Measurements from ENCODE around the gene SLC37A4.

Gene SLC37A4

GRCh38 chr11:119012629-119013170, 18.0 kb downstream of the SLC37A4 start:
- H3K23ac ChIP-seq (ENCODE audit: low read length): peak overlapping the region; percentile 15
- no peak overlapping the region for H3K18ac ChIP-seq (ENCODE audit: low read length)
- H3K79me2 ChIP-seq (ENCODE audit: control insufficient read depth, insufficient read depth, low read length, poor library complexity): peaks cover 5% of the 10 kb centered on the region
- H3K14ac ChIP-seq (ENCODE audit: low read length): no peak overlapping the region
- H3K79me1 ChIP-seq (ENCODE audit: low read length): no peaks in the 10 kb centered on the region
- peaks cover 2% of the 10 kb centered on the region for H3K9me3 ChIP-seq (ENCODE audit: insufficient read depth, low read depth, low read length)
- H3K4me1 ChIP-seq (ENCODE audit: control insufficient read depth in 1 of 2, insufficient read depth in 2 of 2, low read length in 2 of 2): no peaks in the 10 kb centered on the region
- no peak overlapping the region for H4K12ac ChIP-seq (ENCODE audit: low read depth, low read length)
- no peak overlapping the region for H3K4me2 ChIP-seq (ENCODE audit: low read length)
- WGBS (ENCODE audit: extremely low coverage, insufficient coverage, insufficient read length): no CpG with 5 or more reads among the region's 3 CpGs
- H2AK5ac ChIP-seq (ENCODE audit: low read length): no peak overlapping the region
- no peak overlapping the region for H3K9ac ChIP-seq (ENCODE audit: low read length)
- DNase-seq: no peak
- H4K8ac ChIP-seq (ENCODE audit: low read depth, low read length): no peak overlapping the region
- H2BK12ac ChIP-seq (ENCODE audit: low read length): no peak overlapping the region
- no peak overlapping the region for H2BK120ac ChIP-seq (ENCODE audit: insufficient read depth, low read length, poor library complexity)
- no peak overlapping the region for H2AFZ ChIP-seq (ENCODE audit: insufficient read depth, low read length, poor library complexity)
- no peak overlapping the region for H2BK5ac ChIP-seq (ENCODE audit: low read depth, low read length, poor library complexity)
- H3K36me3 ChIP-seq (ENCODE audit: control insufficient read depth in 1 of 2, insufficient read depth in 2 of 2, low read length in 2 of 2): peaks cover 38 to 60% of the 10 kb centered on the region in 2 experiments
- H4K91ac ChIP-seq (ENCODE audit: low read depth, low read length): no peak overlapping the region
- H3K4me3 ChIP-seq (ENCODE audit: low read depth, low read length): no peak overlapping the region
- no peaks in the 10 kb centered on the region for H3K27me3 ChIP-seq (ENCODE audit: insufficient read depth, low read length)
- no peak overlapping the region for H3K4ac ChIP-seq (ENCODE audit: low read depth, low read length)
- no peak overlapping the region for H3K27ac ChIP-seq (ENCODE audit: low read depth, low read length)

DNA sequence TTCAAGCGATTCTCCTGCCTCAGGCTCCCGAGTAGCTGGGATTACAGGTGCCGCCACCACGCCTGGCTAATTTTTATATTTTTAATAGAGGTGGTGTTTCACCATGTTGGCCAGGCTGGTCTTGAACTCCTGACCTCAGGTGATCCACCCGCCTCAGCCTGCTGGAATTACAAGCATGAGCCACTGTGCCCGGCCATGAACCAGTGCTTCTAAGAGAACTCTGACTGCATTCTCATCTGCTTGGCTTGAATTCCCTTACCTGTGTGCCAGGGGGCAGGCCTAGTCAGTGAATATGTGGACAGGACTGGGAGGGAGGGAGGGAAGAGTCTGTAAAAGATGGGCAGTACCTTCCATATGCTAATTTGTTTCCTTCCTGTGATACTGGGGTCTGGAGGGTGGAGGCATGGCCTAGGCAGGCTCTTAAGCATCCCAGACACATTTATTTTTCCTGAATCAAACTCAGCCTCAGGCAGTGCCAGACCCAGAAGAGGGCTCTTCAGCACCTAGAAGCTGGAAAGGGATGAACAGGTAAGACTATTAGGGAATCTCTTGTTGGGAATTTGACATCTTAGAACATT, 19.1 kb downstream of the SLC37A4 start:
- H2AFZ ChIP-seq (ENCODE audit: insufficient read depth, low read length, poor library complexity): no peak overlapping the region
- H3K27ac ChIP-seq (ENCODE audit: low read depth, low read length): no peak overlapping the region
- no peak overlapping the region for H3K14ac ChIP-seq (ENCODE audit: low read length)
- no peak for DNase-seq
- no peak overlapping the region for H4K12ac ChIP-seq (ENCODE audit: low read depth, low read length)
- no peak overlapping the region for H4K91ac ChIP-seq (ENCODE audit: low read depth, low read length)
- H3K9ac ChIP-seq (ENCODE audit: low read length): no peak overlapping the region
- H3K79me1 ChIP-seq (ENCODE audit: low read length): no peaks in the 10 kb centered on the region
- no peak overlapping the region for H2AK5ac ChIP-seq (ENCODE audit: low read length)
- H2BK12ac ChIP-seq (ENCODE audit: low read length): no peak overlapping the region
- WGBS (ENCODE audit: extremely low coverage, insufficient coverage, insufficient read length): no CpG with 5 or more reads among the region's 6 CpGs
- H3K4me1 ChIP-seq (ENCODE audit: control insufficient read depth in 1 of 2, insufficient read depth in 2 of 2, low read length in 2 of 2): no peaks in the 10 kb centered on the region
- no peak overlapping the region for H3K4ac ChIP-seq (ENCODE audit: low read depth, low read length)
- no peak overlapping the region for H3K4me3 ChIP-seq (ENCODE audit: low read depth, low read length)
- H3K36me3 ChIP-seq (ENCODE audit: control insufficient read depth in 1 of 2, insufficient read depth in 2 of 2, low read length in 2 of 2): peaks cover 44 to 68% of the 10 kb centered on the region in 2 experiments
- no peaks in the 10 kb centered on the region for H3K27me3 ChIP-seq (ENCODE audit: insufficient read depth, low read length)
- H2BK120ac ChIP-seq (ENCODE audit: insufficient read depth, low read length, poor library complexity): no peak overlapping the region
- H2BK5ac ChIP-seq (ENCODE audit: low read depth, low read length, poor library complexity): no peak overlapping the region
- peaks cover 1% of the 10 kb centered on the region for H3K9me3 ChIP-seq (ENCODE audit: insufficient read depth, low read depth, low read length)
- no peak overlapping the region for H3K23ac ChIP-seq (ENCODE audit: low read length)
- H3K79me2 ChIP-seq (ENCODE audit: control insufficient read depth, insufficient read depth, low read length, poor library complexity): no peaks in the 10 kb centered on the region
- no peak overlapping the region for H4K8ac ChIP-seq (ENCODE audit: low read depth, low read length)
- no peak overlapping the region for H3K4me2 ChIP-seq (ENCODE audit: low read length)
- no peak overlapping the region for H3K18ac ChIP-seq (ENCODE audit: low read length)

DNA sequence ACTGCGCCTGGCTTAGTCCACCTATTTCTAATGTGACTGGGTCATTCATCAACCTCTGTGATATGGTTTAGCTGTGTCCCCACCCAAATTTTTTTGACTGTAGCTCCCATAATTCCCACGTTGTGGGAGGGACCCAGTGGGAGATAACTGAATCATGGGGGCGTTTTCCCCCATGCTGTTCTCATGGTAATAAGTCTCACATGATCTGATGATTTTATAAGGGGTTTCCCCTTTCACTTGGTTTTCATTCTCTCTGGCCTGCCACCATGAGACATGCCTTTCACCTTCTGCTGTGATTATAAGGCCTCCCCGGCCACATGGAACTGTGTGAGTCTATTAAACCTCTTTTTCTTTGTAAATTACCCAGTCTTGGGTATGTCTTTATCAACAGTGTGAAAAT, 24.0 kb downstream of the SLC37A4 start:
- Histone ChIP-seq H2AFZ (ENCODE audit: insufficient read depth, low read length, poor library complexity) (no peak overlapping the region), H3K79me2 (ENCODE audit: control insufficient read depth, insufficient read depth, low read length, poor library complexity) (no peaks in the 10 kb centered on the region), H2BK5ac (ENCODE audit: low read depth, low read length, poor library complexity) (no peak overlapping the region), H4K91ac (ENCODE audit: low read depth, low read length) (no peak overlapping the region), H3K36me3 (ENCODE audit: control insufficient read depth in 1 of 2, insufficient read depth in 2 of 2, low read length in 2 of 2) (peaks cover 53 to 60% of the 10 kb centered on the region in 2 experiments), H2BK12ac (ENCODE audit: low read length) (no peak overlapping the region), H3K79me1 (ENCODE audit: low read length) (no peaks in the 10 kb centered on the region), H2AK5ac (ENCODE audit: low read length) (no peak overlapping the region), H3K27me3 (ENCODE audit: insufficient read depth, low read length) (no peaks in the 10 kb centered on the region), H3K4ac (ENCODE audit: low read depth, low read length) (no peak overlapping the region), H3K4me2 (ENCODE audit: low read length) (no peak overlapping the region), H3K14ac (ENCODE audit: low read length) (no peak overlapping the region), H3K9ac (ENCODE audit: low read length) (no peak overlapping the region), H3K23ac (ENCODE audit: low read length) (no peak overlapping the region), H3K4me3 (ENCODE audit: low read depth, low read length) (no peak overlapping the region), H4K12ac (ENCODE audit: low read depth, low read length) (no peak overlapping the region), H3K9me3 (ENCODE audit: insufficient read depth, low read depth, low read length) (no peaks in the 10 kb centered on the region), H4K8ac (ENCODE audit: low read depth, low read length) (no peak overlapping the region), H3K18ac (ENCODE audit: low read length) (no peak overlapping the region), H3K4me1 (ENCODE audit: control insufficient read depth in 1 of 2, insufficient read depth in 2 of 2, low read length in 2 of 2) (no peaks in the 10 kb centered on the region), H2BK120ac (ENCODE audit: insufficient read depth, low read length, poor library complexity) (no peak overlapping the region), H3K27ac (ENCODE audit: low read depth, low read length) (no peak overlapping the region)
- WGBS (ENCODE audit: extremely low coverage, insufficient coverage, insufficient read length): no CpG with 5 or more reads among the region's 4 CpGs
- no peak for DNase-seq

- H2BK120ac ChIP-seq (ENCODE audit: insufficient read depth, low read length, poor library complexity): no peak overlapping the region
- no peak overlapping the region for H3K4me2 ChIP-seq (ENCODE audit: low read length)
- peaks cover 4 to 9% of the 10 kb centered on the region in 2 experiments for H3K4me1 ChIP-seq (ENCODE audit: control insufficient read depth in 1 of 2, insufficient read depth in 2 of 2, low read length in 2 of 2)
- no CpG with 5 or more reads among the region's 1 CpG for WGBS (ENCODE audit: extremely low coverage, insufficient coverage, insufficient read length)
- H3K4me3 ChIP-seq (ENCODE audit: low read depth, low read length): no peak overlapping the region
- peaks cover 30 to 37% of the 10 kb centered on the region in 2 experiments for H3K36me3 ChIP-seq (ENCODE audit: control insufficient read depth in 1 of 2, insufficient read depth in 2 of 2, low read length in 2 of 2)
- H4K91ac ChIP-seq (ENCODE audit: low read depth, low read length): no peak overlapping the region
- H3K27ac ChIP-seq (ENCODE audit: low read depth, low read length): no peak overlapping the region
- H2AK5ac ChIP-seq (ENCODE audit: low read length): no peak overlapping the region
- no peaks in the 10 kb centered on the region for H3K9me3 ChIP-seq (ENCODE audit: insufficient read depth, low read depth, low read length)
- H2BK5ac ChIP-seq (ENCODE audit: low read depth, low read length, poor library complexity): no peak overlapping the region
- H3K4ac ChIP-seq (ENCODE audit: low read depth, low read length): no peak overlapping the region
- H3K79me2 ChIP-seq (ENCODE audit: control insufficient read depth, insufficient read depth, low read length, poor library complexity): peaks cover 12% of the 10 kb centered on the region
- H3K14ac ChIP-seq (ENCODE audit: low read length): no peak overlapping the region
- no peak overlapping the region for H3K23ac ChIP-seq (ENCODE audit: low read length)
- H2BK12ac ChIP-seq (ENCODE audit: low read length): no peak overlapping the region
- DNase-seq: peak in 1 of 2 donors; percentile 16
- H3K27me3 ChIP-seq (ENCODE audit: insufficient read depth, low read length): no peaks in the 10 kb centered on the region
- H3K79me1 ChIP-seq (ENCODE audit: low read length): peaks cover 13% of the 10 kb centered on the region
- no peak overlapping the region for H3K18ac ChIP-seq (ENCODE audit: low read length)
- H4K8ac ChIP-seq (ENCODE audit: low read depth, low read length): no peak overlapping the region
- H3K9ac ChIP-seq (ENCODE audit: low read length): no peak overlapping the region
- H4K12ac ChIP-seq (ENCODE audit: low read depth, low read length): no peak overlapping the region
- H2AFZ ChIP-seq (ENCODE audit: insufficient read depth, low read length, poor library complexity): no peak overlapping the region
Observed at GRCh38 chr11:119000906-119001305, 29.8 kb downstream of the SLC37A4 start.

Measured in trophoblast cell (in vitro differentiated cells and primary cell).